ENCODE measurements around the gene ARHGEF33. TPM values are rescaled to one million over a fixed set of nuclear protein-coding genes. Genes with fewer than 3 reads are reported as not detected.

ARHGEF33 gene
- 0.22 and 1.5 TPM in 2 replicates for total RNA-seq

GRCh38 chr2:38889575-38889974 is at the start of gene ARHGEF33:
Gene ARHGEF33 (plus strand): TSS chr2:38889875. CDS start chr2:38919448, 29,573 bp downstream.

GRCh38 chr2:38875576-38876367 is 13.9 kb upstream of the ARHGEF33 start, which contains the start of the genes DHX57 and MORN2:
Gene DHX57 (minus strand): TSS chr2:38875934. CDS start chr2:38868405, 7,529 bp downstream.
Gene MORN2 (plus strand): TSS chr2:38875976.

Other genes starting within 250 kb of the ARHGEF33 start
- gene GALM, start 223.8 kb upstream of the ARHGEF33 start, total RNA-seq, result 21.2 and 32.6 TPM in 2 replicates
- 207 and 285 TPM in 2 replicates for gene SRSF7, start 138.5 kb upstream of the ARHGEF33 start, total RNA-seq
- gene GEMIN6, start 111.7 kb upstream of the ARHGEF33 start, total RNA-seq, result 15.6 and 18.5 TPM in 2 replicates
- 29.5 and 38.0 TPM in 2 replicates for gene DHX57, start 13.9 kb upstream of the ARHGEF33 start, total RNA-seq
- 15.0 and 15.5 TPM in 2 replicates for gene MORN2, start 13.9 kb upstream of the ARHGEF33 start, total RNA-seq
- 13.6 and 16.2 TPM in 2 replicates for gene SOS1, start 231.2 kb downstream of the ARHGEF33 start, total RNA-seq